ENCODE data around the gene CNBD2.
"Not testable (repeated sequence)": the region's sequence is repeated elsewhere in the genome, so short reads cannot be mapped to it uniquely, and the experiment has no call there.

The CNBD2 gene

GRCh38 chr20:36049408-36049807, 81.0 kb downstream of the CNBD2 start:
- H3K27ac ChIP-seq (ENCODE audit: low read depth, low read length); H3K27me3 ChIP-seq (ENCODE audit: insufficient read depth, low read length); H3K36me3 ChIP-seq (ENCODE audit: insufficient read depth, low read length); H3K9me3 ChIP-seq (ENCODE audit: insufficient read depth, low read depth, low read length); H3K9ac ChIP-seq (ENCODE audit: low read depth, low read length): not testable (repeated sequence)
- Histone ChIP-seq H3K4me3 (ENCODE audit: low read length) (peak overlapping the region; percentile 98), H3K4me1 (ENCODE audit: insufficient read depth, low read length) (peaks cover 13% of the 10 kb centered on the region)
- 22% methylated on average over 2 of the region's 2 CpGs for WGBS

GRCh38 chr20:36050436-36051317, 82.3 kb downstream of the CNBD2 start:
- Histone ChIP-seq H3K36me3 (ENCODE audit: insufficient read depth, low read length) (peaks cover 6% of the 10 kb centered on the region), H3K9me3 (ENCODE audit: insufficient read depth, low read depth, low read length) (no peaks in the 10 kb centered on the region), H3K4me3 (ENCODE audit: low read length) (peak overlapping the region; percentile 98), H3K4me1 (ENCODE audit: insufficient read depth, low read length) (peaks cover 13% of the 10 kb centered on the region), H3K9ac (ENCODE audit: low read depth, low read length) (peak overlapping the region; percentile 99), H3K27ac (ENCODE audit: low read depth, low read length) (peak overlapping the region; percentile 97), H3K27me3 (ENCODE audit: insufficient read depth, low read length) (no peaks in the 10 kb centered on the region)
- WGBS = 1% methylated on average over 75 of the region's 75 CpGs

GRCh38 chr20:36051318-36052116, 83.1 kb downstream of the CNBD2 start:
- no peaks in the 10 kb centered on the region for H3K9me3 ChIP-seq (ENCODE audit: insufficient read depth, low read depth, low read length)
- H3K27ac ChIP-seq (ENCODE audit: low read depth, low read length) = peak overlapping the region; percentile 64; the same call in 1 of the 2 replicates
- H3K36me3 ChIP-seq (ENCODE audit: insufficient read depth, low read length) = peaks cover 6% of the 10 kb centered on the region
- H3K9ac ChIP-seq (ENCODE audit: low read depth, low read length) = peak overlapping the region; percentile 67
- peaks cover 13% of the 10 kb centered on the region for H3K4me1 ChIP-seq (ENCODE audit: insufficient read depth, low read length)
- 77% methylated on average over 13 of the region's 13 CpGs for WGBS
- H3K27me3 ChIP-seq (ENCODE audit: insufficient read depth, low read length) = no peaks in the 10 kb centered on the region
- H3K4me3 ChIP-seq (ENCODE audit: low read length) = peak overlapping the region; percentile 98

DNA sequence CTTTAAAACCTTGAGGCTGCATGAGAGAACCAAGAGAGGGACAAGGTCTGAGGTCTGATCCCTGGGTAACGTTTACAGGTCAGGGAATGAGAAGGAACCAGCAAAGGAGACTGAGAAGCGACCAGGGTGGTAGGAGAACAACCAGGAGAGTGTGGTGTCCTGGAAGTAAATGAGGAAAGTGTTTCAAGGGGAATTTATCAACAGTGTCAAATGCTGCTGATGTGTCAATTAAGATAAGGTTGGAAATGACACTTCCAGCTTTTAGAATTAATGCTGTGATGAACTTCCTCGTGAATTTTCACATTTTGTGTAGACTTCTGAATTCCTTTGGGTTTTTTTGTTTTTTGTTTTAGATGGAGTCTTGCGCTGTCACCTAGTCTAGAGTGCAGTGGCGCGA, 83.7 kb downstream of the CNBD2 start:
- H3K27me3 ChIP-seq (ENCODE audit: insufficient read depth, low read length) = no peaks in the 10 kb centered on the region
- 92% methylated on average over 6 of the region's 6 CpGs for WGBS
- no peak overlapping the region for H3K9ac ChIP-seq (ENCODE audit: low read depth, low read length)
- H3K4me3 ChIP-seq (ENCODE audit: low read length) = no peak overlapping the region
- peaks cover 13% of the 10 kb centered on the region for H3K4me1 ChIP-seq (ENCODE audit: insufficient read depth, low read length)
- H3K9me3 ChIP-seq (ENCODE audit: insufficient read depth, low read depth, low read length) = no peaks in the 10 kb centered on the region
- H3K27ac ChIP-seq (ENCODE audit: low read depth, low read length) = no peak overlapping the region
- peaks cover 6% of the 10 kb centered on the region for H3K36me3 ChIP-seq (ENCODE audit: insufficient read depth, low read length)

- not testable (repeated sequence) for H3K4me3 ChIP-seq (ENCODE audit: low read length); H3K9ac ChIP-seq (ENCODE audit: low read depth, low read length); H3K27ac ChIP-seq (ENCODE audit: low read depth, low read length); H3K36me3 ChIP-seq (ENCODE audit: insufficient read depth, low read length); H3K27me3 ChIP-seq (ENCODE audit: insufficient read depth, low read length); H3K9me3 ChIP-seq (ENCODE audit: insufficient read depth, low read depth, low read length)
- WGBS = 91% methylated on average over 9 of the region's 9 CpGs
- peaks cover 13% of the 10 kb centered on the region for H3K4me1 ChIP-seq (ENCODE audit: insufficient read depth, low read length)
Measured at GRCh38 chr20:36053863-36054518, 85.6 kb downstream of the CNBD2 start.

- Histone ChIP-seq H3K9ac (ENCODE audit: low read depth, low read length) (no peak overlapping the region), H3K27ac (ENCODE audit: low read depth, low read length) (no peak overlapping the region), H3K27me3 (ENCODE audit: insufficient read depth, low read length) (no peaks in the 10 kb centered on the region), H3K4me1 (ENCODE audit: insufficient read depth, low read length) (peaks cover 13% of the 10 kb centered on the region), H3K36me3 (ENCODE audit: insufficient read depth, low read length) (no peaks in the 10 kb centered on the region), H3K9me3 (ENCODE audit: insufficient read depth, low read depth, low read length) (no peaks in the 10 kb centered on the region), H3K4me3 (ENCODE audit: low read length) (no peak overlapping the region)
- WGBS = 91% methylated on average over 4 of the region's 4 CpGs
Measured at GRCh38 chr20:36055145-36055544, 86.8 kb downstream of the CNBD2 start.

DNA sequence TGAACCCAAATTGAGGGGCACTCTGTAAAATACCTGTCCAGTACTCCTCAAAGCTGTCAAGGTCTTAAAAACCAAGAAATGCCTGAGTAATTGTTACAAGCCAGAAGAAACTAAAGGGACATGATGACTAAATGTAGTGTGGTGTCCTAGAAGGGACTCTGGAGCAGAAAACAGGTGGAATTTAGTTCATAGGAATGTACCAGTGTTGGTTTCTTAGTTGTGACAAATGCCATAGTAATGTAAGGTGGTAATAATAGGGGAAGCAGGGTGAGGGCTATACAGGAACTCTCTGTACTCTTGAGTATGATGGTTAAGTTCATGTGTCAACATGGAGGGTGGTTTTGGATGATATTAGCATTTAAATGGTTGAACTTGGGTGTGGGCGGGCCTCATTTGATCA, 92.3 kb downstream of the CNBD2 start:
- no peaks in the 10 kb centered on the region for H3K4me1 ChIP-seq (ENCODE audit: insufficient read depth, low read length)
- no peaks in the 10 kb centered on the region for H3K36me3 ChIP-seq (ENCODE audit: insufficient read depth, low read length)
- no peak overlapping the region for H3K9ac ChIP-seq (ENCODE audit: low read depth, low read length)
- no peak overlapping the region for H3K27ac ChIP-seq (ENCODE audit: low read depth, low read length)
- H3K27me3 ChIP-seq (ENCODE audit: insufficient read depth, low read length) = peaks cover 24% of the 10 kb centered on the region
- no peak overlapping the region for H3K4me3 ChIP-seq (ENCODE audit: low read length)
- H3K9me3 ChIP-seq (ENCODE audit: insufficient read depth, low read depth, low read length) = no peaks in the 10 kb centered on the region
- WGBS = 81% methylated on average over 1 of the region's 1 CpG

GRCh38 chr20:36061754-36062153, 93.4 kb downstream of the CNBD2 start:
- no peak overlapping the region for H3K27ac ChIP-seq (ENCODE audit: low read depth, low read length)
- peaks cover 35% of the 10 kb centered on the region for H3K27me3 ChIP-seq (ENCODE audit: insufficient read depth, low read length)
- H3K36me3 ChIP-seq (ENCODE audit: insufficient read depth, low read length) = no peaks in the 10 kb centered on the region
- H3K4me1 ChIP-seq (ENCODE audit: insufficient read depth, low read length) = no peaks in the 10 kb centered on the region
- no peak overlapping the region for H3K9ac ChIP-seq (ENCODE audit: low read depth, low read length)
- 96% methylated on average over 1 of the region's 1 CpG for WGBS
- H3K9me3 ChIP-seq (ENCODE audit: insufficient read depth, low read depth, low read length) = no peaks in the 10 kb centered on the region
- H3K4me3 ChIP-seq (ENCODE audit: low read length) = no peak overlapping the region

DNA sequence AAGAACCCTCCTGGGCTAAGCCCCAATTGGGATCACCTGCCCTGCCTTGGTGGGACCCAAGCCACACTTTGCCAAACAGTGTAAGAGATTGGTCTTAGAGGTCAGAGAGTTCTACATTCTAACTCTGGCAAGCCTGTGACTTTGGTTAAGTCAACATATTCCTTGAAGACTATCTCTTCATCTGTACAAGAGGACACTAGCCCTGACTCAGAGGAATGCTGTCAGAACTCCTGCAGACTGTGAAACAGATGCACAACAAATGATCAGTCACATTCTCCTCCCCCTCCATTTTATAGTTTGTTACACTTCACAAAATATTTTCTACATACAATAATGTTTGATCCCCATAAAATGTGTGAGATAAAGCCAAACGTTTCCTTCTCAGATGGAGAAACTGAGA, 94.4 kb downstream of the CNBD2 start:
- H3K4me3 ChIP-seq (ENCODE audit: low read length) = no peak overlapping the region
- H3K9ac ChIP-seq (ENCODE audit: low read depth, low read length) = no peak overlapping the region
- H3K27me3 ChIP-seq (ENCODE audit: insufficient read depth, low read length) = peaks cover 37% of the 10 kb centered on the region
- H3K9me3 ChIP-seq (ENCODE audit: insufficient read depth, low read depth, low read length) = no peaks in the 10 kb centered on the region
- 100% methylated on average over 1 of the region's 1 CpG for WGBS
- H3K4me1 ChIP-seq (ENCODE audit: insufficient read depth, low read length) = no peaks in the 10 kb centered on the region
- H3K36me3 ChIP-seq (ENCODE audit: insufficient read depth, low read length) = no peaks in the 10 kb centered on the region
- H3K27ac ChIP-seq (ENCODE audit: low read depth, low read length) = no peak overlapping the region

- H3K27me3 ChIP-seq (ENCODE audit: insufficient read depth, low read length) = peaks cover 37% of the 10 kb centered on the region
- no peaks in the 10 kb centered on the region for H3K4me1 ChIP-seq (ENCODE audit: insufficient read depth, low read length)
- peak overlapping the region; percentile 74 for H3K4me3 ChIP-seq (ENCODE audit: low read length)
- no peaks in the 10 kb centered on the region for H3K9me3 ChIP-seq (ENCODE audit: insufficient read depth, low read depth, low read length)
- 21% methylated on average over 26 of the region's 26 CpGs for WGBS
- H3K36me3 ChIP-seq (ENCODE audit: insufficient read depth, low read length) = no peaks in the 10 kb centered on the region
- H3K9ac ChIP-seq (ENCODE audit: low read depth, low read length) = 0 out of 2 replicates have a peak overlapping the region, but pooled peaks have one; percentile 15
- no peak overlapping the region for H3K27ac ChIP-seq (ENCODE audit: low read depth, low read length)
Measured at GRCh38 chr20:36063916-36064657, 95.7 kb downstream of the CNBD2 start.
